ENCODE measurements around the gene APCDD1L.

DNA sequence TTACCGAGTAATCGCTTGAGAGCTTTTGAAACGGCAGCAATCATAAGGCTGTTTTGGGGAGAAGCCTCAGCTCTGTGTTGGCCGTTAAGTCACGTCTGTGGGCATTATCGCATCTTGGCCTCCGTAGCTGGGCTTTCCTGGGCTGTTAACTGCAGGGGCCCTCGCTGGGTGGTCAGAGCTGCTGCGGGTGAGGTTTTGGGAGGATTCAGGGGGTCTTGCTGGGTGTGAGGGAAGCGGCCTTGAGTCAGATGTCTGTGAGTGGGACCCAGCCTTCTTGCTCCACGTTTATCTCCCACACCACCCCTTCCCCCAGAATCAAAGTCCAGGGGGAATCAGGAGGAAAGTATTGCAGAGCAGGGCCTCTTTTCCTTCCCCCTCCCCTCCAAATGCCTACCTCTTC lies 3.2 kb upstream of the APCDD1L start:
- TF ChIP-seq CTCF (IDR thresholded peaks at IDR 0.05; ENCODE audit: poor library complexity, severe bottlenecking) (no peak), REST (IDR thresholded peaks at IDR 0.05; ENCODE audit: borderline replicate concordance) (no peak)

Measured in neural cell (in vitro differentiated cells).